T-cell (primary cell): ENCODE results near the gene SLU7. TPM values are rescaled to one million over a fixed set of nuclear protein-coding genes. Genes with fewer than 3 reads are reported as not detected.
"Not testable (repeated sequence)": the region's sequence is repeated elsewhere in the genome, so short reads cannot be mapped to it uniquely, and the experiment has no call there.

Experiments used
- ATAC-seq, 4 experiments: fragments of 200-7000 bp in 3 of 4; fragments of 150-1000 bp in 1 of 4; cut with Tn5 transposase; replicated peaks in 1 of 4; 1 replicate in 3 of 4; 2 replicates in 1 of 4; pipeline ENCODE4 v1.10.0; 2021; ENCODE audit warnings: moderate library complexity in 3 of 4, mild to moderate bottlenecking in 2 of 4, moderate number of reproducible peaks in 1 of 4
- CTCF ChIA-PET, 2 donors: fragments of 300-600 bp; sonication (Branson Sonifier 250); formaldehyde crosslinking; loops; one replicate each; lab custom pipeline; 2022; ENCODE audit warnings: antibody characterized with exemption in 2 of 2; lab: Charles Lee
- POLR2A ChIA-PET, 2 donors: fragments of 300-600 bp; sonication (Branson Sonifier 250); formaldehyde crosslinking; loops; one replicate each; lab custom pipeline; 2022; ENCODE audit warnings: antibody characterized with exemption in 2 of 2; lab: Charles Lee
- DNase-seq, 35 experiments: peaks; one replicate each; pipeline versions ENCODE4 v3.0.0 to v3.0.0-alpha.2; 2013 to 2023
- H3K27ac ChIP-seq: one replicate; pipeline ENCODE4 v1.5.1; 2013; ENCODE audit warnings: low read length
- H3K27me3 ChIP-seq, 2 experiments: replicated peaks in 1 of 2; 1 replicate in 1 of 2; 2 replicates in 1 of 2; pipeline versions ENCODE4 v1.6.1 to v1.7.0; 2013; ENCODE audit warnings: low read length in 1 of 2, mixed read lengths in 1 of 2; ENCODE audit not compliant: control insufficient read depth in 2 of 2, insufficient read depth in 2 of 2; ENCODE audit errors: extremely low read depth in 1 of 2
- H3K36me3 ChIP-seq, 2 donors: 1 replicate in 1 of 2; 2 replicates in 1 of 2; pipeline versions ENCODE4 v1.6.1 to v1.7.0; 2013; ENCODE audit warnings: low read length in 1 of 2; ENCODE audit not compliant: control insufficient read depth in 2 of 2, insufficient read depth in 1 of 2; ENCODE audit errors: extremely low read depth in 1 of 2
- H3K4me1 ChIP-seq, 2 experiments: 1 replicate in 1 of 2; 2 replicates in 1 of 2; pipeline versions ENCODE4 v1.6.1 to v1.7.0; 2013; ENCODE audit warnings: low read length in 2 of 2, mixed read lengths in 1 of 2; ENCODE audit not compliant: insufficient read depth in 2 of 2, control insufficient read depth in 1 of 2; ENCODE audit errors: extremely low read depth in 1 of 2
- H3K4me3 ChIP-seq, 2 donors: 1 replicate in 1 of 2; 2 replicates in 1 of 2; pipeline versions ENCODE4 v1.5.1 to v1.7.0; 2013; ENCODE audit warnings: mild to moderate bottlenecking in 2 of 2, low read length in 1 of 2, moderate library complexity in 1 of 2; ENCODE audit not compliant: control insufficient read depth in 1 of 2; ENCODE audit errors: extremely low read depth in 1 of 2
- H3K9me3 ChIP-seq: 2 replicates; pipeline ENCODE4 v1.7.0; 2013
- H3K27ac Mint-ChIP-seq, 2 donors: one replicate each; pipeline ENCODE4 v1.8.0; 2020 to 2021; ENCODE audit warnings: mild to moderate bottlenecking in 2 of 2, mixed read lengths in 2 of 2
- H3K27me3 Mint-ChIP-seq, 2 donors: one replicate each; pipeline ENCODE4 v1.8.0; 2021 to 2022; ENCODE audit warnings: mixed read lengths in 2 of 2
- H3K36me3 Mint-ChIP-seq: one replicate; pipeline ENCODE4 v1.8.0; 2021; ENCODE audit warnings: mixed read lengths
- H3K4me1 Mint-ChIP-seq, 3 donors: one replicate each; pipeline ENCODE4 v1.8.0; 2020 to 2022; ENCODE audit warnings: mixed read lengths in 3 of 3, mild to moderate bottlenecking in 1 of 3
- H3K4me3 Mint-ChIP-seq, 3 donors: one replicate each; pipeline ENCODE4 v1.8.0; 2020 to 2022; ENCODE audit warnings: mild to moderate bottlenecking in 3 of 3, mixed read lengths in 3 of 3, moderate library complexity in 3 of 3
- H3K9me3 Mint-ChIP-seq, 3 donors: one replicate each; pipeline ENCODE4 v1.8.0; 2020 to 2022; ENCODE audit warnings: mixed read lengths in 3 of 3
- WGBS: methylation state at CpG from one replicate; pipeline ENCODE4 v1.1.5; 2013; ENCODE audit warnings: missing lambda C conversion rate; ENCODE audit not compliant: insufficient coverage; 5-methylcytosine and 5-hydroxymethylcytosine counted together
- total RNA-seq, 35 experiments: library from RNA in 6 of 35; stranded (reverse) in 6 of 35; fragments of 120-200 nt in 1 of 35; gene quantifications; one replicate each; pipeline versions ENCODE4 v1.2.1 to v1.2.4 and lab custom pipeline; 2013 to 2026

The SLU7 gene
- total RNA-seq, 5 donors from 2014 or later (not counting 1 experiment from before 2014, with no cell fraction given) = 64.9 to 76.8 (median 75.2) TPM

GRCh38 chr5:160438316-160439204 is 19.7 kb upstream of the SLU7 start:
- POLR2A ChIA-PET = interaction anchor here (0.6 to 1.4 kb wide), 3 partner anchors 17 to 20 kb away, joined by 4 read pairs; partner anchors contain the start of gene PTTG1 (in 1 of the 2)
- CTCF ChIA-PET = interaction anchor here (0.5 to 4.8 kb wide), 44 partner anchors 9 to 1981 kb away, joined by 3 to 79 read pairs (median 5); partner anchors contain the start of genes PTTG1 (in 2 of the 2) and SLU7 (in 2 of the 2)
- Mint-ChIP-seq H3K36me3 (no peaks in the 10 kb centered on the region), H3K4me1 (peaks cover 7 to 25% (median 14%) of the 10 kb centered on the region in 3 donors), H3K27me3 (peaks cover 6 to 10% of the 10 kb centered on the region in 2 donors), H3K9me3 (no peaks in the 10 kb centered on the region), H3K27ac (peak overlapping the region; percentile 91 to 92), H3K4me3 (peak overlapping the region; percentile 82 to 89 (median 89))
- 1% methylated on average over 7 of the region's 18 CpGs for WGBS
- DNase-seq = peak; percentile 14 to 82 (median 45)
- no peaks in the 10 kb centered on the region for H3K9me3 ChIP-seq
- H3K36me3 ChIP-seq = no peaks in the 10 kb centered on the region
- ATAC-seq = peak; percentile 69 to 77 (median 72)
- no peaks in the 10 kb centered on the region for H3K27me3 ChIP-seq
- peak overlapping the region; percentile 48 for H3K27ac ChIP-seq
- H3K4me1 ChIP-seq = peaks cover 4 to 5% of the 10 kb centered on the region in 2 experiments
- H3K4me3 ChIP-seq = peak overlapping the region; percentile 49 to 86

DNA sequence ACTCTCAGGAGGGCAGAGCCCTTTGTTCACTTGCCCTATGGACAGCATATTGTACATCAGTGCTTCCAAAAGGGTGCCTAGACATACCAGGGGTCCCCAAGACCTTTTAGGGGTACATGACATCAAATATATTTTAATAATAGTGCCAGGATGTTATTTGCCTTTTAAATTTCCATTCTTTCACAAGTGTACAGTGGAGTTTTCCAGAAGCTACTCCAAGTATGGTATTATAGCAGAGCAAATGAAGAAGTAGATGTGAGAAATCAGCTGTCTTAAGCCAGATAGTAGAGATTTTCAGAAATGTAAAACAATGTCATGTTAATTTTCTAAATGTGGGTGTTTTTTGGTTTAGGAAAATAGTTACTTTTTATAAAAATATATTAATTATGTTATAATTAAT is 18.4 kb upstream of the SLU7 start:
- CTCF ChIA-PET = interaction anchor here (1.5 to 4.8 kb wide), 8 partner anchors 11 to 70 kb away, joined by 5 to 79 read pairs (median 18); partner anchors contain the start of genes PTTG1 (in 2 of the 2) and SLU7 (in 1 of the 2)
- no peaks in the 10 kb centered on the region for H3K27me3 ChIP-seq
- peaks cover 7 to 25% (median 14%) of the 10 kb centered on the region in 3 donors for H3K4me1 Mint-ChIP-seq
- H3K9me3 ChIP-seq = no peaks in the 10 kb centered on the region
- no peak overlapping the region for H3K27ac Mint-ChIP-seq
- H3K27me3 Mint-ChIP-seq = peaks cover 6 to 10% of the 10 kb centered on the region in 2 donors
- H3K4me3 Mint-ChIP-seq = no peak overlapping the region
- POLR2A ChIA-PET = no interaction called here
- H3K4me1 ChIP-seq = peaks cover 4 to 10% of the 10 kb centered on the region in 2 experiments
- no peak overlapping the region for H3K27ac ChIP-seq
- no peaks in the 10 kb centered on the region for H3K36me3 ChIP-seq
- DNase-seq = no peak
- ATAC-seq = no peak
- H3K36me3 Mint-ChIP-seq = no peaks in the 10 kb centered on the region
- H3K4me3 ChIP-seq = no peak overlapping the region
- no peaks in the 10 kb centered on the region for H3K9me3 Mint-ChIP-seq

GRCh38 chr5:160436661-160437060 is 17.8 kb upstream of the SLU7 start:
- DNase-seq, H3K27me3 Mint-ChIP-seq, POLR2A ChIA-PET: not testable (repeated sequence)

GRCh38 chr5:160436017-160436416 is 17.1 kb upstream of the SLU7 start:
- Histone ChIP-seq H3K27ac (no peak overlapping the region), H3K9me3 (no peaks in the 10 kb centered on the region), H3K4me3 (no peak overlapping the region), H3K27me3 (no peaks in the 10 kb centered on the region), H3K4me1 (peaks cover 4 to 10% of the 10 kb centered on the region in 2 experiments), H3K36me3 (no peaks in the 10 kb centered on the region)
- WGBS = 100% methylated on average over 2 of the region's 4 CpGs
- H3K27me3 Mint-ChIP-seq = peaks cover 6 to 10% of the 10 kb centered on the region in 2 donors
- H3K27ac Mint-ChIP-seq = no peak overlapping the region
- H3K4me1 Mint-ChIP-seq = peaks cover 7 to 18% (median 14%) of the 10 kb centered on the region in 3 donors
- ATAC-seq (no peak), DNase-seq (no peak)
- CTCF ChIA-PET = interaction anchor here (0.6 to 0.8 kb wide), 3 partner anchors 17 to 417 kb away, joined by 3 to 11 read pairs (median 5); partner anchors contain the start of gene SLU7 (in 1 of the 2)
- H3K36me3 Mint-ChIP-seq = no peaks in the 10 kb centered on the region
- POLR2A ChIA-PET = no interaction called here
- no peaks in the 10 kb centered on the region for H3K9me3 Mint-ChIP-seq
- no peak overlapping the region for H3K4me3 Mint-ChIP-seq

More at GRCh38 chr5:160436661-160437060, 17.8 kb upstream of the SLU7 start:
- H3K27ac Mint-ChIP-seq, H3K36me3 ChIP-seq, H3K27me3 ChIP-seq, H3K9me3 ChIP-seq, H3K4me3 ChIP-seq, H3K36me3 Mint-ChIP-seq, H3K27ac ChIP-seq, H3K4me3 Mint-ChIP-seq, ATAC-seq, H3K9me3 Mint-ChIP-seq: not testable (repeated sequence)
- WGBS = no CpG with 5 or more reads among the region's 6 CpGs
- CTCF ChIA-PET = interaction anchor here (0.6 to 3.1 kb wide), 4 partner anchors 11 to 418 kb away, joined by 5 to 79 read pairs (median 12); partner anchors contain the start of genes PTTG1 (in 1 of the 2) and SLU7 (in 1 of the 2)
- H3K4me1 Mint-ChIP-seq = peaks cover 7 to 23% (median 14%) of the 10 kb centered on the region in 3 donors
- H3K4me1 ChIP-seq = peaks cover 4 to 10% of the 10 kb centered on the region in 2 experiments

DNA sequence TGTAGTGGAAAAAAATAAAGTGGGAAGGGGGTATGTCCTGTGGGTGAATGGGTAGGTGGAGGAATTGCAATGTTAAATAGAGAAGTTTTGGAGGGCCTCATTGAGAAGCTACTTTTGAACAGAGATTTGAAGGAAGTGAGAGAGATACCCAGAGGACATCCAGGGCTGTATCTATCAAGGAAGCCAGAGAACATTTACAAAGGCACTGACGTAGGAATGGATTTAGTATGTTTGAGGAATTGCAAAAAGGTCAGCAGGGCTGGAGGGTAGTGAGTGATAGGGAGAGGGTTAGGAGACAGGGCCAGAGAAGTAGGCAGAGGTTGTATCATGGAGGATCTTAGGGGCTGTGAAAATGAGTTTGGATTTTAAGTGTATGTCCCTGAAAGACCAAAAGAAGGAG is 16.7 kb upstream of the SLU7 start:
- H3K27me3 ChIP-seq = no peaks in the 10 kb centered on the region
- Mint-ChIP-seq H3K4me3 (no peak overlapping the region), H3K36me3 (no peaks in the 10 kb centered on the region), H3K27ac (no peak overlapping the region), H3K9me3 (no peaks in the 10 kb centered on the region), H3K4me1 (peaks cover 7 to 17% (median 14%) of the 10 kb centered on the region in 3 donors), H3K27me3 (peaks cover 6 to 10% of the 10 kb centered on the region in 2 donors)
- ATAC-seq = no peak
- no peak for DNase-seq
- WGBS = 100% methylated on average over 1 of the region's 1 CpG
- no peaks in the 10 kb centered on the region for H3K36me3 ChIP-seq
- peaks cover 4 to 10% of the 10 kb centered on the region in 2 experiments for H3K4me1 ChIP-seq
- H3K4me3 ChIP-seq = no peak overlapping the region
- ChIA-PET CTCF (interaction anchor here (0.5 to 0.6 kb wide), 3 partner anchors 11 to 72 kb away, joined by 3 read pairs; no protein-coding TSS in a partner anchor), POLR2A (no interaction called here)
- no peaks in the 10 kb centered on the region for H3K9me3 ChIP-seq
- no peak overlapping the region for H3K27ac ChIP-seq

DNA sequence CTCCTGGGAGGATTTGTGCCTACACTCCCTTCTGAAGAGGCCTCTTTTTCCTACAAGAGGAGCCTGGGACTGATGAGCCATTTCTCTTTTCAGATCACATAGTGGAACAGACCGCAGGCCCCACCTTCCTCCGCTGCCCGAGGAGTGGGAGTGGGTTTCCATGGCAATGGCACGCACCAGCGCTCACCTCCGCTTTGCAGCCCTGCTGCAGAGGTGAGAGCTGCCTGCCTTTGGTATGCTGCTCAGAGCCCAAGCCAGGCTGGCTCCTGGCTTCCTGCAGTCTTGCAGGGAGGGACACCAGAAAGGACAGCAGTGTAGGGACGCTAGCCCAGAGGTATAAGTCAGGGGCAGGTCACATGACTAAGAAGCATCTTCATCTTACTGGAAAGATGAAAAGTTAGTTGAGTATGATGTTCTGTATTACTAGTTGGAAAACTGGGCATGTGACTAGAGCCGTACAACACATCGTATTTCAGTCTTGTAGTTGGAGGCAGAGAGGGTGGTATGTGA is 15.2 kb upstream of the SLU7 start:
- H3K4me1 Mint-ChIP-seq = peaks cover 5 to 12% (median 11%) of the 10 kb centered on the region in 3 donors
- no peaks in the 10 kb centered on the region for H3K27me3 ChIP-seq
- CTCF ChIA-PET = no interaction called here
- no peak overlapping the region for H3K4me3 ChIP-seq
- H3K36me3 ChIP-seq = no peaks in the 10 kb centered on the region
- no peak overlapping the region for H3K4me3 Mint-ChIP-seq
- no peaks in the 10 kb centered on the region for H3K9me3 Mint-ChIP-seq
- no peak overlapping the region for H3K27ac ChIP-seq
- no peak overlapping the region for H3K27ac Mint-ChIP-seq
- no peak for DNase-seq
- peaks cover 4 to 10% of the 10 kb centered on the region in 2 experiments for H3K4me1 ChIP-seq
- H3K36me3 Mint-ChIP-seq = peaks cover 1% of the 10 kb centered on the region
- WGBS = 79% methylated on average over 9 of the region's 9 CpGs
- no peak for ATAC-seq
- no peaks in the 10 kb centered on the region for H3K9me3 ChIP-seq
- POLR2A ChIA-PET = no interaction called here
- peaks cover 6 to 10% of the 10 kb centered on the region in 2 donors for H3K27me3 Mint-ChIP-seq
